ENCODE measurements around the gene PARD3B.
"Not testable (repeated sequence)": the region's sequence is repeated elsewhere in the genome, so short reads cannot be mapped to it uniquely, and the experiment has no call there.

PARD3B gene

GRCh38 chr2:204542982-204543608 is 2.2 kb upstream of the PARD3B start:
- no peak for DNase-seq (ENCODE audit: low spot score)

DNA sequence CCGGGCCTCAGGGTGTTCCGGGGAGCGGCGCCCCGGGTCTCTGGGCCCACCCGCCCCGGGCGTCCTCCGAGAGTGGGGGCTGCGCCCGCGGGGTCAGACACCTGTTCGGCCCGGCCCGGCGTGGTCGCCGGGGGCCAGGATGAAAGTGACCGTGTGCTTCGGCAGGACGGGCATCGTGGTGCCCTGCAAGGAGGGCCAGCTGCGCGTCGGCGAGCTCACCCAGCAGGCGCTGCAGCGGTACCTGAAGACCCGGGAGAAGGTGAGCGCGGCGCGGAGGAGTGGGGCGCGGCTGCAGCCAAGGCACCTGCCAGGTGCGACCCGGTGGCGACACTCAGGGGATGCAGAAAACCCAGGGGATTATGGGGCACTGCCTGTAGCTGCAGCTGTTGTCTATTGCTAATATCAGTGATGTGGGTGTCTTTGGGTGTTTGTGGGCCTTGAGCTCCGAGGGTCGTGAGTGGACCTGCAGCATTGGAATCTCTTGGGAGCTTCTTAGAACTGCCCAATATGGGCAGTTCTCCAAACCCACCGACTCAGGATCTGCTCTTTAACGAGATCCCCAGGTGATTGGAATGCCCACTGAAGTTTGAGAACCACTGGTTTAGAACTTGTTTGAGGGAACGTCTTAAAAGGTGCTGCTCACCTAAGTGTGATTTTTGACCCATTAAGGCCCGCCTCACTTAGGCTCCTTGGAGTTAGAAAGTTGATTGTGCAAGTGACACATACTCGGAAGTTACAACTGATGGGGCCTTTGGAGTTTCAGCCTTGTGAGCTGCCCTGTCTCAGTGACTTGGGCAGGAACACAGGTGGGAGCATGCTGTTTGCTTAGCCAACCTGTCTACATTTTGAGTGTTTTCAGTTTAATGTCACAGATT is 823 bp downstream of the PARD3B start:
- DNase-seq (ENCODE audit: low spot score): peak; percentile 50

- DNase-seq (ENCODE audit: low spot score): peak; percentile 68
Observed at GRCh38 chr2:204550751-204551511, 5.7 kb downstream of the PARD3B start.

DNA sequence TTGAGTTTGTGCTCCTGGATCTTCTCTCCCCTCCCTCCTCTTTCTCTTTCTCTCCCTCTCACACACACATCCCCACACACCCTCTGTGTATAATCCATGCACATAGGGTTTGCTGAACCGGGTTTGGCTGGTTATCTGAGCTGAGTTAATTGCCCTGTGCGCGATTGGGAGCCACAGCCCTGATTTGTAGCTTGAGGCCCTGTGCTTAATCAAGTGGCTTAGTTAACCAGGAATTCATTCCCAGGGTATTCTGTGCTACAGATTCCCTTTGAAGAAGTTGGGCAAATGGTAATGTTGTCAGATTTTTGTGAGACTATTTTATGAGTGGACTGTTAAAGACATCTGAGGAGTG is 6.2 kb downstream of the PARD3B start:
- no peak for DNase-seq (ENCODE audit: low spot score)

GRCh38 chr2:204557604-204558003 is 12.3 kb downstream of the PARD3B start:
- DNase-seq (ENCODE audit: low spot score): no peak

DNA sequence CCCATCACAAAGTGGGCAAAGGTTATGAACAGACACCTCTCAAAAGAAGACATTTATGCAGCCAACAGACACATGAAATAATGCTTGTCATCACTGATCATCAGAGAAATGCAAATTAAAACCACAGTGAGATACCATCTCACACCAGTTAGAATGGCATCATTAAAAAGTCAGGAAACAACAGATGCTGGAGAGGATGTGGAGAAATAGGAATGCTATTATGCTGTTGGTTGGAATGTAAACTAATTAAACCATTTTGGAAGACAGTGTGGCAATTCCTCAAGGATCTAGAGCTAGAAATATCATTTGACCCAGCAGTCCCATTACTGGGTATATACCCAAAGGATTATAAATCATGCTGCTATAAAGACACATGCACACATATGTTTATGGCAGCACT is 14.1 kb downstream of the PARD3B start:
- DNase-seq (ENCODE audit: low spot score): not testable (repeated sequence)

DNA sequence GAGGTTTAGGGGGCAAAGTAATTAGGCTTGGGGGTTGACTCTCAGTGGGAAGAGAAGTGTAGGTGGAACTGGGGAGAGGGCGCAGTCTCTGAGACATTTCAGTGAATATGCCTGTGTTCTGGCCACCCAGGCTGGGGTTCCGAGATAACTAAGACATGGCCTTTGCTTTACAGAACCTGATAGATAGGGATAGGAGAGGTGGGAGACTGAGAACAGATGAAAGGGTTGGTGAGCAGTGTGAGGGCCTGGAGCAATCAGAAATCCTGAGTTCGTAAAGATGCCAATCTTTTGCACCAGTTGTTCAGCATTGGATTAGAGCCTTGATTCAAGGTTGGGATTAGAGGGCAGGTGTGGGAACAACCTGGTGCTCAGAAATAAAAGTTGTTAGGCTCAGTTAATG is 15.6 kb downstream of the PARD3B start:
- no peak for DNase-seq (ENCODE audit: low spot score)

DNA sequence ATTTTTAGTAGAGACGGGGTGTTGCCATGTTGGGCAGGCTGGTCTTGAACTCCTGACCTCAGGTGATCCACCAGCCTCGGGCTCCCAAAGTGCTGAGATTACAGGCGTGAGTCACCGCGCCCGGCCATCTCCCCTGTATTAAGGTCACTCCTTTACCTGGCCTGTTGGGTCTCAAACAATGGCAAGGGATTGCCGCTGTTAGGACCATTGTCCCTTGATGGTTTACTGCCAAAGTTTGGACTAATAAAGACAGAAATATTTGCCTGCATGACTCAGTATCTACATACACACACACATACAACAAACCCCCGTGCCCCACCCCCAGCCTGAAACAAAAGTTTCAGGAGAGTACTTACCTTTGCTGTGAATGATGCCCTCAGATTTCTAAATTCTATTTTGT is 16.5 kb downstream of the PARD3B start:
- DNase-seq (ENCODE audit: low spot score): no peak

DNA sequence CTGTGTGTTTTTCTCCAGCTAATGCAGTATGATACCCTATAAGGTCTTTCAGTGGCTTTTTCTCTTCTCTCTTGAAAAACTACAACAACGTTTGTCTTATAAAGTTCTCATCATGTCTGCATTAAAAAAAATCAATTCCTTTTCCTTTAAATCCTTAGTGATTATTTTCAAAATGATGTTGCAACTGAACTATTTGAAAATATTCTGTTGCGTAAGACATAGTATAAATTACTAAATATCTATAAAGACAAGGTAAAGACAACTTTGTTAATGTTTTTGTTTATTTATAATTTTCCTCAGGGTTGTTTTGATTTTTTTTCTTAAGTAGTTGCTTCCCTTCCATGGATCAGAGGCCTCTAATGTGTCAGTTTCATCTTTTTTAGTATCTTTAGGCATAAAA is 21.2 kb downstream of the PARD3B start:
- no peak for DNase-seq (ENCODE audit: low spot score)

GRCh38 chr2:204570421-204570820 is 25.1 kb downstream of the PARD3B start:
- DNase-seq (ENCODE audit: low spot score): no peak

DNA sequence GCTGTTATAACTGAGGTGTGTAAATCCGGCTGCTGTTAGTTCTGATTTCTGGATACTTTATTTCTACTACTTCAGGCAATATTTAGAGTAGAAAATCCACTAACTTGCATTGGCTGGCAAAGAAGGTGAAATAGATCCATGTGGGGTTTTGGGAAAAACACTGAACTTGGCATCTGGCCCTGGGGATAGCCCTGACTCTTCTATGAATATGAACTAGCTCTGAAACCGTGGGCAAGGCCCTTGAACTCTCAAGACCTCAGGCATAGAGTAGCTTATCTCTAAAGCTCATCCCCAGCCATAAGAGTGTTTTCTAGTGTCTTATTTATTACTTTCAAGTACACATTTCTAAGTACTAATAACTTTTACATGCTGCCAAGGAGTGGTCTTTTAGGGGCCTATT is 25.8 kb downstream of the PARD3B start:
- DNase-seq (ENCODE audit: low spot score): no peak

DNA sequence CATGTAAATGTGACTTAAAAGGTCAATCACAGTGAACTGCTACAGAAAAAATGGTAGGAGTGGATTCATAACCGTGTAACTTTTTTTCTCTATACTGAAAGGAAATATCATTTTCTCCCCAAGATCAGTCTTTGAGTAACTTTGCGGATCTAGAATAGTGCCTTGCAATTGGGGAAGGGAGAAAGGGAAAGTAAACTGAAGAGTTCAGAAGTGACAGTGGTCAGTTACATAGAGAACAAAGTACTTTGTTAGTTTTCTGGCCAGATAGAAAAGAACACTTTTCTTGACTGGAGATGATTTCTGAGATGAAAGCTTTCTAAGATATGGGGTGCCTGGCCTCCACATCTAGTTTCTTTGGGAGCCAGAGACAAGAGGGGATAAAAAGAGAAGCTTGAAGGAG is 26.6 kb downstream of the PARD3B start:
- DNase-seq (ENCODE audit: low spot score): no peak

- no peak for DNase-seq (ENCODE audit: low spot score)
Observed at GRCh38 chr2:204573221-204573620, 27.9 kb downstream of the PARD3B start.

DNA sequence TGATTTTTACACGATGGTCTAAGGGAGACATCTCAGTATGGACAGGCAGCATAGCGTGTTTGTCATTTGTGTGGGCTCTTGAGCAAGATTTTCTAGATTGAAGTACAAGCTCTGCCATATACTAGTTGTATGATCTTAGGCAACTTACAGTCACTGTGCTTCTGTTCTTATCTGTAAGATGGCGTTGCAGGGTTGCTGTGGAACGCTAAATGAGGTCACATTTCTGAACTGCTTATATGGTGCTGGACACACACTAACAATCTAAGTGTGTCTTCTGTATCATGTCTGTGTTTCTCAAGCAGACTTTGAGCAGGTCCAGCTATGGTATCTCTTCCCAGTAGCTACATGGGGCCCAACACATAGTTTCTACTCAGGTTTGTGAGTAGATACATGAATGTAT is 29.2 kb downstream of the PARD3B start:
- DNase-seq (ENCODE audit: low spot score): no peak

DNA sequence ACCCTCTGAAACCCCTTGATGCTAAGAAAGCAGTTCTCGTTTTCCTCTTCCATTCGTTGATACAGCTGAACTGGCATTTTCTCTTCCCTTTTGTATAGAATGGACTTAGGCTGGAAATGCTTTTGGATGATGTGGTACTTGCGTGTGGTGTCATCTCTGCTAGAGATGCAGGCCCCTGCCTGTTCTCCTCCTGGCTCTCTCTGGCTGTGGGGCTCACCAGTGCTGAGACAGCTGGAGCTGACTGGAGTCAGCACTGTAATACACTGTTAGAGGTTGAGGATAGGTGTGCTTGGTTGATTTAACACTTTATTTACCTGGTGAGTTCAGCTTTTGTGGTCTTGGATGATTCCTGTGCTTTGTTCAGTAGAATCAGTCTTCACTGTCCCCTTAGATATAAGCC is 30.2 kb downstream of the PARD3B start:
- no peak for DNase-seq (ENCODE audit: low spot score)

- no peak for DNase-seq (ENCODE audit: low spot score)
Observed at GRCh38 chr2:204576362-204576979, 31.2 kb downstream of the PARD3B start.

DNA sequence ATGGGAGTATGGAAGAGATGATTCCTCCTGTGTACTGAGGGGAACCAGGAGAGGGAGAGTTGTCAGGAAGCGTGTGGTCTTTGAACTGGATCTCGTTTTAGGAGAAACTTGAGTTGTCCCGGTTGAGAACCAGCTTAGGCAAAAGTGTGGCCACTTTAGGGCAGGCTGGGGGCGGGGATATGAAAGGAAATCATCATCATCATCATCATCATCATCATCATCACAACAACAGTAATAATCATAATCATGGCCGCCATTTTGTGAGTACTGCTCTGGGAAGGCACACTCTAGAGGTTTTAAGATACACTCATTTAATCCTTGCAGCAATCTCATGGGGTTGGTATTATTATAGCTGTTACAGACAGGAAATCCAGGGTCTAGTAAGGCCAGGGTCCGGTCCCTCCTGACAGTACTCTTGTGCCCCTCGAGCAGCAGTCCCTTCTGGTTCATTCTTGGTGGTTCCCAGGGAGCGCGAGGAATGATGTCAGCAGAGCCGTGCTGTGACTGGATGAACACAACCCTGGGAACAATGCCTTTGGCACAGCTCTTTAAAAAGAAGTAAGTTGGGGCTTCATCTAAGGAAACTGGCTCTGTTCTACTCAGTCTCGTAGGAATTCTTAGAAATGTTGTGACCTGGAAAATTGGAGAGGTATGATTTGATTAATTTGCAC is 33.8 kb downstream of the PARD3B start:
- no peak for DNase-seq (ENCODE audit: low spot score)

- no peak for DNase-seq (ENCODE audit: low spot score)
Observed at GRCh38 chr2:204581946-204582345, 36.7 kb downstream of the PARD3B start.

DNA sequence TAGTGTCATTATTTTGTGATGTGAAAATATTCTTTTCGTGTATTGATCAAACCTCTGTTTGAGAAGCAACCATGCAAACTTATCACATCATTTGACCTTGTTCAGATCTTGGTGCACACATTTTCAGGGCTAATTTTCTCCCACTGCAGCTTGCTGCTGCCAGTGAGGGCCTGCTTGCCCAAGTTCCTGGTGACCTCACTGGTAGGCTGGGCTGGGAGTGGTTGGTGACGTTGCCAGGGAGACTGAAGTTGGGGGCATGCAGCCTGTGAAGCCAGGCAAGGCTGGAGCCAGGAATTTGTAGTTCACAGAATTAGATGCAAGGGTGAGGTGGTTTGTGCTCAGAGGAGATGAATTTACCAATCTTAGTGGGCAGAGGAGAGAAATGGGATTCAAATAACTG is 38.5 kb downstream of the PARD3B start:
- DNase-seq (ENCODE audit: low spot score): peak; percentile 11

GRCh38 chr2:204585930-204586329 is 40.7 kb downstream of the PARD3B start:
- DNase-seq (ENCODE audit: low spot score): no peak

GRCh38 chr2:204586444-204587180 is 41.3 kb downstream of the PARD3B start:
- DNase-seq (ENCODE audit: low spot score): no peak

Data from kidney tubule cell (primary cell).